ENCODE measurements around the gene EXPH5. TPM values are rescaled to one million over a fixed set of nuclear protein-coding genes. Genes with fewer than 3 reads are reported as not detected.

EXPH5 gene
- total and polyA plus RNA-seq, 2 donors (not counting 3 experiments of a cell fraction or from before 2014, with no cell fraction given): 0.03 to 0.09 TPM

GRCh38 chr11:108549319-108549885, 44.2 kb downstream of the EXPH5 start:
- no peak overlapping the region for H2AFZ ChIP-seq (ENCODE audit: low read depth, low read length)
- no peaks in the 10 kb centered on the region for H3K9me1 ChIP-seq (replicated peaks; ENCODE audit: control insufficient read depth, extremely low read depth, insufficient read depth, low read length)
- no peaks in the 10 kb centered on the region for H3K9me3 ChIP-seq (replicated peaks; ENCODE audit: control insufficient read depth, insufficient read depth, low read length)
- no peak overlapping the region for H3K4me2 ChIP-seq (ENCODE audit: insufficient read depth, low read length)
- H3K4me1 ChIP-seq (ENCODE audit: control insufficient read depth, extremely low read depth, insufficient read depth, low read length): no peaks in the 10 kb centered on the region
- DNase-seq (ENCODE audit: low read depth, low spot score) (no peak), FAIRE-seq (no peak)
- no peaks in the 10 kb centered on the region for H3K27me3 ChIP-seq (ENCODE audit: control insufficient read depth in 2 of 2, insufficient read depth in 2 of 2, low read length in 2 of 2)
- no TSS peak for BruUV-seq (replicated peaks)
- no peak overlapping the region for H3K27ac ChIP-seq (ENCODE audit: insufficient read depth, low read depth, low read length)
- ChIA-PET CTCF (no interaction called here), POLR2A (no interaction called here)
- intact Hi-C loops (cut with micrococcal nuclease) (no loop called here), dilution Hi-C loops (cut with MboI; ENCODE audit: extremely low pct_ligation_motif_present, low sequenced_read_pairs) (no loop called here)
- H3K9ac ChIP-seq (replicated peaks; ENCODE audit: extremely low read depth, insufficient read depth, low read length): no peak overlapping the region
- no peaks in the 10 kb centered on the region for H4K20me1 ChIP-seq (replicated peaks; ENCODE audit: control insufficient read depth, extremely low read depth, insufficient read depth, low read length)
- no peak for TF ChIP-seq CTCF (IDR thresholded peaks at IDR 0.05; ENCODE audit: extremely low read depth in 1 of 2, insufficient read depth in 1 of 2, low read depth in 1 of 2, low read length in 2 of 2)
- no peak for TF ChIP-seq GATA2 (IDR thresholded peaks at IDR 0.05; ENCODE audit: insufficient read depth, insufficient read length, low read depth, low read length)
- TF ChIP-seq MAX (IDR thresholded peaks at IDR 0.05; ENCODE audit: insufficient read depth, insufficient read length): no peak
- no peak for TF ChIP-seq POLR2AphosphoS5 (IDR thresholded peaks at IDR 0.05; ENCODE audit: insufficient read depth, low read depth, low read length)
- no peak for TF ChIP-seq FOS (IDR thresholded peaks at IDR 0.05; ENCODE audit: borderline replicate concordance, insufficient read depth, low read length)
- no peak for TF ChIP-seq POLR2A (IDR thresholded peaks at IDR 0.05; ENCODE audit: low read depth, low read length)
- no peak for TF ChIP-seq MYC (IDR thresholded peaks at IDR 0.05; ENCODE audit: low read depth, low read length)
- TF ChIP-seq JUN (IDR thresholded peaks at IDR 0.05; ENCODE audit: borderline replicate concordance, insufficient read depth, insufficient read length, low read depth): no peak
- no peak for TF ChIP-seq EZH2 (IDR thresholded peaks at IDR 0.05; ENCODE audit: borderline replicate concordance, low read depth, low read length, severe bottlenecking)
- no peaks in the 10 kb centered on the region for H3K79me2 ChIP-seq (ENCODE audit: control insufficient read depth, insufficient read depth, low read length)
- no peaks in the 10 kb centered on the region for H3K36me3 ChIP-seq (ENCODE audit: control insufficient read depth in 2 of 2, extremely low read depth in 1 of 2, insufficient read depth in 2 of 2, low read length in 2 of 2)
- no peak overlapping the region for H3K4me3 ChIP-seq (replicated peaks in 1 of 3; ENCODE audit: insufficient read depth in 1 of 3, low read depth in 1 of 3, low read length in 3 of 3)
